ENCODE data around the gene GFI1.

Gene GFI1

DNA sequence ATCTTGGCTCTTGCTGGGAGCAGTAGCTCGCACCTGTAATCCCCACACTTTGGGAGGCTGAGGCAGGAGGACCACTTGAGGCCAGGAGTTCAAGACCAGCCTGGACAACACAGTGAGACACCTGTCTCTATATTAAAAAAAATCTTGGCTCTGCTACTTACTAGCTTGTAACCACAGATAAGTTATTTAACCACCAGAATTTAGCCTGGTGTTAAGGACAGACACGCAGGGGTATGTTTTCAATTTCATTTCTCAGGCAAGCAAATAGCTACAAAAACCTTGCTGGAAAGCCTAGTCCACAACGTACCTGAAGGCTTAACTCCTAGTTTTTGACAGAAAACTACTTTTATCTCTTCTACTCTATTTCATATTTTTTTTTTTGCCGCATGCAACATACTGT, 24.8 kb upstream of the GFI1 start:
- in situ Hi-C loops (cut with HindIII; ENCODE audit: low sequenced_read_pairs), result no loop called here
- no peak for DNase-seq (ENCODE audit: low read depth, low spot score)
- no peak overlapping the region for H3K4me3 ChIP-seq (ENCODE audit: low read depth, low read length)
- TF ChIP-seq, protein P1, sequence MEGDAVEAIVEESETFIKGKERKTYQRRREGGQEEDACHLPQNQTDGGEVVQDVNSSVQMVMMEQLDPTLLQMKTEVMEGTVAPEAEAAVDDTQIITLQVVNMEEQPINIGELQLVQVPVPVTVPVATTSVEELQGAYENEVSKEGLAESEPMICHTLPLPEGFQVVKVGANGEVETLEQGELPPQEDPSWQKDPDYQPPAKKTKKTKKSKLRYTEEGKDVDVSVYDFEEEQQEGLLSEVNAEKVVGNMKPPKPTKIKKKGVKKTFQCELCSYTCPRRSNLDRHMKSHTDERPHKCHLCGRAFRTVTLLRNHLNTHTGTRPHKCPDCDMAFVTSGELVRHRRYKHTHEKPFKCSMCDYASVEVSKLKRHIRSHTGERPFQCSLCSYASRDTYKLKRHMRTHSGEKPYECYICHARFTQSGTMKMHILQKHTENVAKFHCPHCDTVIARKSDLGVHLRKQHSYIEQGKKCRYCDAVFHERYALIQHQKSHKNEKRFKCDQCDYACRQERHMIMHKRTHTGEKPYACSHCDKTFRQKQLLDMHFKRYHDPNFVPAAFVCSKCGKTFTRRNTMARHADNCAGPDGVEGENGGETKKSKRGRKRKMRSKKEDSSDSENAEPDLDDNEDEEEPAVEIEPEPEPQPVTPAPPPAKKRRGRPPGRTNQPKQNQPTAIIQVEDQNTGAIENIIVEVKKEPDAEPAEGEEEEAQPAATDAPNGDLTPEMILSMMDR (IDR thresholded peaks at IDR 0.05; ENCODE audit: low read depth, low read length), result no peak

DNA sequence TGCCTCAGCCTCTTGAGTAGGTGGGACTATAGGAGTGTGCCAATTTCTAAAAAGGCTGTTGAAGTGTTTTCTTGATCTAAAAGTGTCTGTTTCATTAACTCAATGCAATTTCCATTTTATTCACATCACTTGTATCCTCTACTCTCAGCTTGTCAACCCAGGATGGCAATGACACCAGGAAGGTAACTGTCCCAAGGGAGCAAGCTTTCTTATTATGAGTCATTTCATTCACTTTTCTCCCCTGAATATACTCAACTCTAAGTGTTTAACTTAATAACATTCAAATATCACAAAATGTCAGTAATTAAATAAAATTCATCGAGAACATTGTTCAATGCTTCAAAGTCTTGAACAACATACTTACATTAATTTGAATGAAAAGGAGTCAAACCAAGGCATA, 22.9 kb upstream of the GFI1 start:
- TF ChIP-seq, protein P1 (IDR thresholded peaks at IDR 0.05; ENCODE audit: low read depth, low read length), result no peak
- DNase-seq (ENCODE audit: low read depth, low spot score), result no peak
- H3K4me3 ChIP-seq (ENCODE audit: low read depth, low read length), result no peak overlapping the region
- in situ Hi-C loops (cut with HindIII; ENCODE audit: low sequenced_read_pairs), result no loop called here

DNA sequence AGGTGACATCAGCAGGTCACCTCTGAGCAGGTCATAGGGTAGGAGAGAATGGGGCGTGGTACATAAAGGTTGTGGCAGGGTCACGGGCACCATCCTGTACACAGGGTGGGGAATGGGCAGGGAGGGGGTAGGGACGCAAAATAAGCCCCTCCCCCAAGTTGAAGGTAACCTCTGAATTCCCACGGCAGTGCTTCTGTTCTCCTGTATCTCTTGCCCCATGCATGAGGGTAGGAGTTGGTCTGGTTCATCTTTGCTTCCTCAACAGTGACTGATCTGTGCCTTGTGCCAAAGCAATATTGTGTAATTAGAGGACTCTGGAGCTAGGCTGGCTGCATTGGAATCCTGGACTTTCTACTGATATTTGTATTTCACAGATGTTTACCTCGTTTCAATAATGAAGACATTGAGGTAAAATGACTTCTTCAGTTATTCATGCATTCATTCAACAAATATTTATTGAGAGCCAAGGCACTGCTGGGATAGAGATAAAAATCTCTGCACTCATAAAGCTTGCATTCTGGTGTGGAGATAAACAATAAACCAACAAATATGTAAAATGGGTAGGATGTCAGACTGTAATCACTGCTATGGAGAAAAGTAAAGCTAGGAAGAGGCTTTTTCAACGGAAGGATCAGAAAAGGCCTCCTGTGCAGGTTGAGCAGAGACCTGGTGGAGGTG, 18.4 kb upstream of the GFI1 start:
- TF ChIP-seq, protein P1 (IDR thresholded peaks at IDR 0.05; ENCODE audit: low read depth, low read length), result no peak
- in situ Hi-C loops (cut with HindIII; ENCODE audit: low sequenced_read_pairs), result no loop called here
- no peak overlapping the region for H3K4me3 ChIP-seq (ENCODE audit: low read depth, low read length)
- no peak for DNase-seq (ENCODE audit: low read depth, low spot score)

DNA sequence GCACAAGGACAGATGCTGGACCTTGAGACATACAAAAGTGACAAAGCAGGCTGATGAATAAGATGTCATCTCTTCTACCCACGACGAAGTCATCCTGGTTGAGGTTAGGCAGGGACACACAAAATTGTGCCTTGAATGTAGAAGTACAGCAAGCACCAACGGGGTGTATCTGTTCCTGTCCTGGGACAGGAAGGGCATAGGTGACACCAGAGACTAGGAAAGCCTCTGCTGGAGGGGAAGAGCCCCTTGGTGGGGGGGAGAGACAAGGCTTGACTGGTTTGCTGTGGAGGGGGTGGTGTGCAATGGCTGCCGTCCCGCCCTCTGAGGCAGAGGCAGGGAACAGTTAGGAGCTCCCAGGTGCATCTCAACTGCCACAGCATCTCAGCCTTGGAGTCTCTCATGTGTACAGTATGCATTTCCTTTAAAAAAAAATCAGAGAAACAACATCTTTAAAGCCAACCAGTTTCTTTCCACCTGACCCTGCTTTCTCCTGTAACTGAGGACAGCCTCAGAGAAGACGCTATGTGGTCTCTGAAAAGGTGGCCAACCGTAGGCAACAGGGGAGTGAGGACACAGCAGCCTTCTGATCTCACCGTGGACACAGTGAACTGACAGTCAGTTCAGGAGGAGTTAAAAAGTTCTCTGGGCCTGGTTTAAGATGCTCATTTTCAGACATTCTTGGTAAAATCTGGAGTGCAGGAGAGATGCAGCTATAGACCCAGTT, 17.7 kb upstream of the GFI1 start:
- in situ Hi-C loops (cut with HindIII; ENCODE audit: low sequenced_read_pairs), result no loop called here
- DNase-seq (ENCODE audit: low read depth, low spot score), result no peak
- TF ChIP-seq, protein P1 (IDR thresholded peaks at IDR 0.05; ENCODE audit: low read depth, low read length), result no peak
- no peak overlapping the region for H3K4me3 ChIP-seq (ENCODE audit: low read depth, low read length)

DNA sequence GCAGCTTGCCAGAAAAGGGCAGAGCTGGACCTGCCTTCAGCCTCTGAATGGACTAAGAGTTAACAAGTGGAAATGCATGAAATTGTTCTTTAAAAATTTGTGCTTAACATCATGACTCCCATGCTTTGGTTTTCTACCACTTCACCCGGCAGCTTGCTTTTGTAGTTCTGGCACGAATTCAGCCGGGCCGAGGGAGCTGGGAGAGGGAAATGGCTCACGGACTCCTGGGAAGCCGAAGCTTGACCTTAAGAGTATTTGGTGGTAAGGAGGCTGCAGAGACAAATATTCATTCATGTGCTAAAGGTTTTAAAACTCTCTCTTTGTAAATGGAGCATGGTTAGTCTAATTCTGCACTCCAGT, 17.2 kb upstream of the GFI1 start:
- peak; percentile 67 for DNase-seq (ENCODE audit: low read depth, low spot score)
- TF ChIP-seq, protein P1 (IDR thresholded peaks at IDR 0.05; ENCODE audit: low read depth, low read length), result no peak
- no peak overlapping the region for H3K4me3 ChIP-seq (ENCODE audit: low read depth, low read length)
- in situ Hi-C loops (cut with HindIII; ENCODE audit: low sequenced_read_pairs), result no loop called here

DNA sequence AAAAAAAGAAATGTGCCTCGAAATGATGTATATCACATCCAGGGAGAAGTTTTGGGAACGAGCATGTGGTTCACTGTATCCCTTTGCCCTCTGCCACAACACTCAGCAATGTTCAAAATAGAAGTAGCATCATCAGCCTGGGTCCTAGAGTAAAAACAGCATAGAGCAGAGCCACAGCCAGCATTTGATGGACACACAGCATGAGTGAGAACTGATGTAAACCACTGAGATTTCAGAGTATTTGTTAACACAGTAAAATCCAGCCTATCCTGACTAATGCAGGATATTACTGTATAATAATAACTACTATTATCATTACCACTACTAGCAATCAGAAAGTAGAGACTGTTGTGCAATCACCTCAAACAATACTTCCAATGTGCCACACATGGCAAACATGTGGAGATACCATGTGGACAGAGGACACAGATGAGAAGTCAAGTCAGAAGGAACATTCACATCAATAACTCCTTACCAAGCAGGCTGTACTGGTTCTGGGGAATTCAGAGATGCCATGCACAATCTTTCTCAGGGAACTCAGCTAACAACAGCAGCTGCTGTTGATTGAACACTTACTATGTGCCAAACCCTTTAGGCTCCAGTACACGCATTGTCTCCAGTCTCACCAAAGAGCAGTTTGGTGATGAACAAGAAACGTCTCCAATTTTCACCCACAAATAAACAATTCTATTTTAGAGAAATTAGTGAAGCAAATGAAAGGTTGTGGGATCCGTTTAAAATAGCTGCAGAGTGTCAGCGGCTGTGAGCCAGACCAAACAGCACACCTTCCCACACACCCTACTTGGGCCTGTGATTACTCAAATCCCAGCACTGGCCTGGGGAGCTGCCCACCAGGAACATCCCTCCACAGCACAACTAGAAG, 16.6 kb upstream of the GFI1 start:
- H3K4me3 ChIP-seq (ENCODE audit: low read depth, low read length), result no peak overlapping the region
- in situ Hi-C loops (cut with HindIII; ENCODE audit: low sequenced_read_pairs), result no loop called here
- TF ChIP-seq, protein P1 (IDR thresholded peaks at IDR 0.05; ENCODE audit: low read depth, low read length), result no peak
- no peak for DNase-seq (ENCODE audit: low read depth, low spot score)
